Loucy (cell line): Measurements from ENCODE around the gene AGBL4.

Experiments used
- H2AFZ ChIP-seq: fragments of 200-600 bp; sonication (generic); 2 replicates; pipeline ENCODE4 v1.6.0; 2016; ENCODE audit warnings: antibody characterized with exemption, mild to moderate bottlenecking, low read length, moderate library complexity
- H3F3A ChIP-seq: fragments of 200-600 bp; 2 replicates; pipeline ENCODE4 v1.6.0; 2016; ENCODE audit warnings: antibody characterized with exemption, low read depth, mild to moderate bottlenecking
- H3K27me3 ChIP-seq: fragments of 200-600 bp; sonication (generic); 2 replicates; pipeline ENCODE4 v1.6.1; 2014; ENCODE audit warnings: low read length, mild to moderate bottlenecking; ENCODE audit not compliant: insufficient read depth, poor library complexity, severe bottlenecking
- H3K36me3 ChIP-seq: fragments of 200-600 bp; sonication (generic); 2 replicates; pipeline ENCODE4 v1.6.1; 2016; ENCODE audit warnings: low read length; ENCODE audit not compliant: insufficient read depth
- H3K4me1 ChIP-seq: fragments of 200-600 bp; sonication (generic); 2 replicates; pipeline ENCODE4 v1.5.1; 2014; ENCODE audit warnings: low read length, mild to moderate bottlenecking; ENCODE audit not compliant: insufficient read depth, poor library complexity, severe bottlenecking
- H3K4me2 ChIP-seq: fragments of 200-600 bp; sonication (generic); 2 replicates; pipeline ENCODE4 v1.6.0; 2014; ENCODE audit warnings: antibody characterized with exemption, low read length, low read depth, mild to moderate bottlenecking; ENCODE audit not compliant: poor library complexity, severe bottlenecking
- H3K4me3 ChIP-seq: fragments of 200-600 bp; sonication (generic); 2 replicates; pipeline ENCODE4 v1.5.1; 2014; ENCODE audit warnings: low read length, mild to moderate bottlenecking, mixed read lengths; ENCODE audit not compliant: poor library complexity, severe bottlenecking
- H3K79me2 ChIP-seq: fragments of 200-600 bp; sonication (generic); 2 replicates; pipeline ENCODE4 v1.6.1; 2014; ENCODE audit warnings: low read length; ENCODE audit not compliant: insufficient read depth
- H3K9ac ChIP-seq: fragments of 200-600 bp; sonication (generic); 2 replicates; pipeline ENCODE4 v1.6.0; 2014; ENCODE audit warnings: mild to moderate bottlenecking, low read depth, low read length, moderate library complexity; ENCODE audit not compliant: poor library complexity, severe bottlenecking
- H3K9me2 ChIP-seq: fragments of 200-600 bp; sonication (generic); replicated peaks from 2 replicates; pipeline ENCODE4 v1.6.1; 2016; ENCODE audit warnings: low read depth, low read length, mixed read lengths
- H3K9me3 ChIP-seq: fragments of 200-600 bp; sonication (generic); 2 replicates; pipeline ENCODE4 v1.6.1; 2014; ENCODE audit warnings: mild to moderate bottlenecking, antibody characterized with exemption, low read length, low read depth; ENCODE audit not compliant: insufficient read depth
- H4K20me1 ChIP-seq: fragments of 200-600 bp; sonication (generic); 2 replicates; pipeline ENCODE4 v1.6.0; 2014; ENCODE audit warnings: antibody characterized with exemption, low read length, mild to moderate bottlenecking; ENCODE audit not compliant: insufficient read depth, poor library complexity, severe bottlenecking
- CTCF ChIP-seq: fragments of 200-600 bp; sonication (generic); conservative IDR thresholded peaks from 2 replicates; pipeline ENCODE4 v1.5.1; 2014; ENCODE audit warnings: mild to moderate bottlenecking, antibody characterized with exemption, low read length
- EZH2phosphoT487 ChIP-seq: fragments of 200-600 bp; IDR thresholded peaks from 2 replicates; pipeline ENCODE4 v1.6.1; 2018; ENCODE audit warnings: antibody characterized with exemption, mild to moderate bottlenecking, moderate library complexity, borderline replicate concordance

AGBL4 gene

GRCh38 chr1:49204720-49205119 lies 819.0 kb downstream of the AGBL4 start:
- Histone ChIP-seq H3F3A (no peaks in the 10 kb centered on the region), H3K9ac (no peak overlapping the region), H3K4me3 (no peak overlapping the region), H3K79me2 (no peaks in the 10 kb centered on the region), H3K9me3 (no peaks in the 10 kb centered on the region; the same call in 1 of the 2 replicates), H2AFZ (no peak overlapping the region), H4K20me1 (no peaks in the 10 kb centered on the region), H3K4me2 (no peak overlapping the region), H3K4me1 (no peaks in the 10 kb centered on the region), H3K36me3 (no peaks in the 10 kb centered on the region), H3K9me2 (no peaks in the 10 kb centered on the region), H3K27me3 (no peaks in the 10 kb centered on the region)
- TF ChIP-seq EZH2phosphoT487 (no peak), CTCF (no peak)

- Histone ChIP-seq H4K20me1 (no peaks in the 10 kb centered on the region), H3K27me3 (no peaks in the 10 kb centered on the region), H3K9me2 (no peaks in the 10 kb centered on the region), H3K79me2 (no peaks in the 10 kb centered on the region), H2AFZ (no peak overlapping the region), H3K36me3 (no peaks in the 10 kb centered on the region), H3K4me1 (no peaks in the 10 kb centered on the region), H3K9me3 (peaks cover 4% of the 10 kb centered on the region; the same call in 1 of the 2 replicates), H3F3A (no peaks in the 10 kb centered on the region), H3K9ac (no peak overlapping the region), H3K4me3 (no peak overlapping the region), H3K4me2 (no peak overlapping the region)
- no peak for TF ChIP-seq CTCF
- TF ChIP-seq EZH2phosphoT487 = no peak
Measured at GRCh38 chr1:49200738-49201137, 823.0 kb downstream of the AGBL4 start.

- no peak for TF ChIP-seq EZH2phosphoT487
- TF ChIP-seq CTCF = no peak
- no peaks in the 10 kb centered on the region for H3K36me3 ChIP-seq
- H4K20me1 ChIP-seq = no peaks in the 10 kb centered on the region
- no peaks in the 10 kb centered on the region for H3K4me1 ChIP-seq
- no peak overlapping the region for H3K4me2 ChIP-seq
- H3K9ac ChIP-seq = no peak overlapping the region
- peaks cover 4% of the 10 kb centered on the region; the same call in 1 of the 2 replicates for H3K9me3 ChIP-seq
- H2AFZ ChIP-seq = no peak overlapping the region
- no peaks in the 10 kb centered on the region for H3K79me2 ChIP-seq
- H3K27me3 ChIP-seq = no peaks in the 10 kb centered on the region
- H3K4me3 ChIP-seq = no peak overlapping the region
- H3F3A ChIP-seq = no peaks in the 10 kb centered on the region
- no peaks in the 10 kb centered on the region for H3K9me2 ChIP-seq
Measured at GRCh38 chr1:49199564-49199963, 824.2 kb downstream of the AGBL4 start.
